IgD-negative memory B cell (primary cell): ENCODE data around the gene PACS1. TPM values are rescaled to one million over a fixed set of nuclear protein-coding genes. Genes with fewer than 3 reads are reported as not detected.
"Not testable (repeated sequence)": the region's sequence is repeated elsewhere in the genome, so short reads cannot be mapped to it uniquely, and the experiment has no call there.

Source experiments
- H3K27ac Mint-ChIP-seq, 3 donors: one replicate each; pipeline ENCODE4 v1.8.0; 2020 to 2022; ENCODE audit warnings: mild to moderate bottlenecking in 3 of 3, mixed read lengths in 3 of 3, moderate library complexity in 1 of 3
- H3K27me3 Mint-ChIP-seq: one replicate; pipeline ENCODE4 v1.8.0; 2021; ENCODE audit warnings: mixed read lengths
- H3K36me3 Mint-ChIP-seq: one replicate; pipeline ENCODE4 v1.8.0; 2020; ENCODE audit warnings: mild to moderate bottlenecking, mixed read lengths
- H3K4me1 Mint-ChIP-seq, 3 donors: one replicate each; pipeline ENCODE4 v1.8.0; 2020 to 2022; ENCODE audit warnings: mixed read lengths in 3 of 3, mild to moderate bottlenecking in 1 of 3
- H3K4me3 Mint-ChIP-seq, 4 donors: one replicate each; pipeline ENCODE4 v1.8.0; 2020 to 2022; ENCODE audit warnings: mild to moderate bottlenecking in 4 of 4, mixed read lengths in 4 of 4, moderate library complexity in 3 of 4
- H3K9me3 Mint-ChIP-seq, 3 donors: one replicate each; pipeline ENCODE4 v1.8.0; 2020 to 2021; ENCODE audit warnings: mixed read lengths in 3 of 3, mild to moderate bottlenecking in 1 of 3
- polyA plus RNA-seq: library from polyadenylated mRNA; unstranded; fragments of 300-500 nt; fragmentation: Illumina TruSeq; gene quantifications from one replicate; pipeline ENCODE4 v1.2.3, GENCODE V29; 2021

Gene PACS1
- polyA plus RNA-seq, 1 donor from 2014 or later, result 72.9 TPM

- no peaks in the 10 kb centered on the region for H3K27me3 Mint-ChIP-seq
- peaks cover 11% of the 10 kb centered on the region for H3K36me3 Mint-ChIP-seq
- H3K4me3 Mint-ChIP-seq, result peak overlapping the region; percentile 13 to 98 (median 76)
Observed at GRCh38 chr11:66077927-66078326, 7.9 kb downstream of the PACS1 start.

GRCh38 chr11:66078949-66079348 lies 8.9 kb downstream of the PACS1 start:
- peak overlapping the region in 2 of 3 donors; percentile 86 to 98 for H3K27ac Mint-ChIP-seq
- H3K36me3 Mint-ChIP-seq, result peaks cover 11% of the 10 kb centered on the region
- not testable (repeated sequence) for H3K9me3 Mint-ChIP-seq, H3K27me3 Mint-ChIP-seq
- peaks cover 53 to 71% (median 64%) of the 10 kb centered on the region in 3 donors for H3K4me1 Mint-ChIP-seq
- H3K4me3 Mint-ChIP-seq, result peak overlapping the region in 3 of 4 donors; percentile 67 to 98 (median 84)

More at GRCh38 chr11:66077927-66078326, 7.9 kb downstream of the PACS1 start:
- peaks cover 49 to 67% (median 63%) of the 10 kb centered on the region in 3 donors for H3K4me1 Mint-ChIP-seq
- peak overlapping the region; percentile 48 to 98 (median 86) for H3K27ac Mint-ChIP-seq
- H3K9me3 Mint-ChIP-seq, result no peaks in the 10 kb centered on the region

- H3K9me3 Mint-ChIP-seq, result no peaks in the 10 kb centered on the region
- no peaks in the 10 kb centered on the region for H3K27me3 Mint-ChIP-seq
- H3K36me3 Mint-ChIP-seq, result peaks cover 8% of the 10 kb centered on the region
- H3K4me1 Mint-ChIP-seq, result peaks cover 59 to 76% (median 70%) of the 10 kb centered on the region in 3 donors
- peak overlapping the region; percentile 80 to 98 (median 82) for H3K4me3 Mint-ChIP-seq
- H3K27ac Mint-ChIP-seq, result peak overlapping the region; percentile 86 to 98 (median 94)
Observed at GRCh38 chr11:66080055-66080817, 10.2 kb downstream of the PACS1 start.

- Mint-ChIP-seq H3K27me3 (no peaks in the 10 kb centered on the region), H3K4me1 (peaks cover 64 to 80% (median 78%) of the 10 kb centered on the region in 3 donors), H3K27ac (peak overlapping the region; percentile 86 to 98 (median 94))
Observed at GRCh38 chr11:66081505-66081904, 11.4 kb downstream of the PACS1 start.

GRCh38 chr11:66082946-66083698 lies 13.1 kb downstream of the PACS1 start:
- Mint-ChIP-seq H3K9me3 (no peaks in the 10 kb centered on the region), H3K4me3 (peak overlapping the region in 3 of 4 donors; percentile 19 to 65 (median 56)), H3K4me1 (peaks cover 68 to 80% (median 77%) of the 10 kb centered on the region in 3 donors), H3K27ac (peak overlapping the region; percentile 69 to 94 (median 71)), H3K27me3 (no peaks in the 10 kb centered on the region), H3K36me3 (peaks cover 4% of the 10 kb centered on the region)

More at GRCh38 chr11:66081505-66081904, 11.4 kb downstream of the PACS1 start:
- peaks cover 8% of the 10 kb centered on the region for H3K36me3 Mint-ChIP-seq
- peak overlapping the region; percentile 80 to 98 (median 86) for H3K4me3 Mint-ChIP-seq
- no peaks in the 10 kb centered on the region for H3K9me3 Mint-ChIP-seq

GRCh38 chr11:66083767-66084166 lies 13.7 kb downstream of the PACS1 start:
- H3K27me3 Mint-ChIP-seq, result no peaks in the 10 kb centered on the region
- peak overlapping the region; percentile 6 to 65 (median 28) for H3K4me3 Mint-ChIP-seq
- peaks cover 4% of the 10 kb centered on the region for H3K36me3 Mint-ChIP-seq
- peaks cover 69 to 78% (median 76%) of the 10 kb centered on the region in 3 donors for H3K4me1 Mint-ChIP-seq
- H3K27ac Mint-ChIP-seq, result peak overlapping the region in 2 of 3 donors; percentile 69 to 71
- H3K9me3 Mint-ChIP-seq, result no peaks in the 10 kb centered on the region

- Mint-ChIP-seq H3K4me3 (peak overlapping the region in 1 of 4 donors; percentile 18), H3K4me1 (peaks cover 69 to 76% (median 71%) of the 10 kb centered on the region in 3 donors), H3K27ac (peak overlapping the region in 2 of 3 donors; percentile 31 to 69), H3K36me3 (peaks cover 4% of the 10 kb centered on the region), H3K9me3 (no peaks in the 10 kb centered on the region), H3K27me3 (no peaks in the 10 kb centered on the region)
Observed at GRCh38 chr11:66084821-66085475, 14.9 kb downstream of the PACS1 start.

- Mint-ChIP-seq H3K4me3 (peak overlapping the region in 3 of 4 donors; percentile 63 to 81 (median 64)), H3K4me1 (peaks cover 51 to 63% (median 53%) of the 10 kb centered on the region in 3 donors), H3K36me3 (no peaks in the 10 kb centered on the region), H3K27ac (peak overlapping the region; percentile 5 to 94 (median 67)), H3K9me3 (no peaks in the 10 kb centered on the region), H3K27me3 (no peaks in the 10 kb centered on the region)
Observed at GRCh38 chr11:66087148-66087908, 17.3 kb downstream of the PACS1 start.

GRCh38 chr11:66089067-66089466 lies 19.0 kb downstream of the PACS1 start:
- H3K36me3 Mint-ChIP-seq, result no peaks in the 10 kb centered on the region
- peak overlapping the region in 1 of 4 donors; percentile 86 for H3K4me3 Mint-ChIP-seq
- H3K9me3 Mint-ChIP-seq, result no peaks in the 10 kb centered on the region
- peaks cover 38 to 50% (median 40%) of the 10 kb centered on the region in 3 donors for H3K4me1 Mint-ChIP-seq
- H3K27ac Mint-ChIP-seq, result no peak overlapping the region
- H3K27me3 Mint-ChIP-seq, result no peaks in the 10 kb centered on the region

GRCh38 chr11:66090288-66090687 lies 20.2 kb downstream of the PACS1 start:
- H3K4me1 Mint-ChIP-seq, result peaks cover 27 to 38% (median 27%) of the 10 kb centered on the region in 3 donors

GRCh38 chr11:66092125-66092524 lies 22.1 kb downstream of the PACS1 start:
- H3K36me3 Mint-ChIP-seq, H3K9me3 Mint-ChIP-seq, H3K27me3 Mint-ChIP-seq, H3K27ac Mint-ChIP-seq, H3K4me3 Mint-ChIP-seq: not testable (repeated sequence)
- H3K4me1 Mint-ChIP-seq, result peaks cover 24 to 31% (median 24%) of the 10 kb centered on the region in 3 donors

More at GRCh38 chr11:66090288-66090687, 20.2 kb downstream of the PACS1 start:
- no peak overlapping the region for H3K4me3 Mint-ChIP-seq
- no peaks in the 10 kb centered on the region for H3K9me3 Mint-ChIP-seq
- H3K27me3 Mint-ChIP-seq, result no peaks in the 10 kb centered on the region
- no peaks in the 10 kb centered on the region for H3K36me3 Mint-ChIP-seq
- peak overlapping the region in 1 of 3 donors; percentile 23 for H3K27ac Mint-ChIP-seq

GRCh38 chr11:66099746-66100145 lies 29.7 kb downstream of the PACS1 start:
- H3K36me3 Mint-ChIP-seq, result not testable (repeated sequence)
- peak overlapping the region in 1 of 3 donors; percentile 50 for H3K27ac Mint-ChIP-seq

GRCh38 chr11:66100272-66101065 lies 30.4 kb downstream of the PACS1 start:
- H3K4me1 Mint-ChIP-seq, result peaks cover 53 to 57% (median 56%) of the 10 kb centered on the region in 3 donors
- no peaks in the 10 kb centered on the region for H3K9me3 Mint-ChIP-seq
- peaks cover 6% of the 10 kb centered on the region for H3K36me3 Mint-ChIP-seq
- peak overlapping the region; percentile 89 to 94 (median 92) for H3K27ac Mint-ChIP-seq
- peak overlapping the region; percentile 66 to 88 (median 79) for H3K4me3 Mint-ChIP-seq
- no peaks in the 10 kb centered on the region for H3K27me3 Mint-ChIP-seq

More at GRCh38 chr11:66099746-66100145, 29.7 kb downstream of the PACS1 start:
- not testable (repeated sequence) for H3K4me3 Mint-ChIP-seq, H3K9me3 Mint-ChIP-seq, H3K27me3 Mint-ChIP-seq
- H3K4me1 Mint-ChIP-seq, result peaks cover 49 to 56% (median 50%) of the 10 kb centered on the region in 3 donors
